Activated CD4-positive, alpha-beta T cell treated with anti-CD3 and anti-CD28 coated beads, Interleukin-2, amount 50 U/mL, for 48 hours (primary cell): ENCODE data around the gene SMC4.

Source experiments
- DNase-seq, 2 experiments: peaks; one replicate each; pipeline ENCODE4 v3.0.0-alpha.2; 2020

SMC4 gene

DNA sequence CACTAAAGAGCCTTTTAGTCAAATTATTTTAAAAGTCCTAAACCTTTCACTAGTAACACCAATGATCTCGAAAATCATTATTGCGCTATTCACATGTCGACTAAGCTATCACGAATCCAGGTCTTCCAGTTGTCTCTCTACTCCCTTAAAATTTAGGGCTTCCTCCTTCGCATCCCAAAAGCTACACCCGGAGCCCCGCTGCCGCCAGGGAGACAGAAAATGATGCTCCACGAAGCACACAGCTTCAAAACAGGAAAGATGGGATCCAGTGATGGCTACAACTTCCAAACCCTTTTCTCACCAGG lies 678 bp upstream of the SMC4 start:
- DNase-seq: no peak

DNA sequence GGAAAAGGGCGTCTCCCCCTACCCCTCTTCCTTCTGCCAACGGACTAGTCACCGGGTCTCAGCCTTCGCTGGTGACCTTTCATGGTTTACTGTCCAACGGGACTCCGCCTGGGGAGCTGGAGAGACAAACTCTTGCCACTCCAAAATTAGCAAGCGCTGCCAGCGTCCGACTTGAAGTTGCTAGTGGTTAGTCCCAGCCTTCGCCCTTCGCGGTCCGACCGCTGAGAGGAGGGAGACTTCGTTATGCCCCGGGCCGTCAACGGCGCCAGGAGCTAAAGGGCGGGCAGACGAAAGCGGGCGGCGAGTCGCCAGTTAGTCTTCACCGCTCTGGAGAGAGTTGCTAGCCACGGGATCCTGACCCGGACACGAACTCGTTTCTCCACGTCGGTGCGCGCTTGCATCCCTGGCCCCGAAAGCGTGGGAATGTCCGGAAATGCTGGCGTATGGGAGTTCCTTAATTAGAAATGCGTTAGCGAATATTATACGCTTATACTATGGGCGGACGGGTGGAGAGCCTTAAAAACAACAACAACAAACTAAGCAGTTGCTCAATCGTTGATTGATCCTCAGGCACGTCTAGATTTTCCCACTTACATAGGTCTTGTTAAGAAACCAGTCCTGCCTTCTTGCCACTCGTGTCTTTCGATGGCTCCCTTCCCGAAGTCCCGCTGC lies 716 bp downstream of the SMC4 start:
- peak; percentile 43 to 51 for DNase-seq

DNA sequence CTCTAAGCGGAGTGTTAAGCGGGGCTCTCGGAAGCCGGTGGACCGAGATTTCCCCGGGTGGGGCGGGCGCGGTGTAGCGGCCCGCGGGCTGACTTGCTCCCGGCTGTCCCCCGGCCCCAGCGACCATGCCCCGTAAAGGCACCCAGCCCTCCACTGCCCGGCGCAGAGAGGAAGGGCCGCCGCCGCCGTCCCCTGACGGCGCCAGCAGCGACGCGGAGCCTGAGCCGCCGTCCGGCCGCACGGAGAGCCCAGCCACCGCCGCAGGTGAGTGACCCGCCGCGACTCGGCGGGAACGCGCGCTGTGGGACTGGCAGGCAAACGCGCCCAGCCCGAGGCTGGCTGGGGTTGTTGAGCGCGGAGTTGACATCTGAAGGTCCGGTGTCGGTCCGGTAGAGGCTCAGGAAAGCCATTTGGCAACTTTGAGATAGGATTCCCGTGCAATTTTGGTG lies 1.3 kb downstream of the SMC4 start:
- DNase-seq: peak; percentile 13 to 29

DNA sequence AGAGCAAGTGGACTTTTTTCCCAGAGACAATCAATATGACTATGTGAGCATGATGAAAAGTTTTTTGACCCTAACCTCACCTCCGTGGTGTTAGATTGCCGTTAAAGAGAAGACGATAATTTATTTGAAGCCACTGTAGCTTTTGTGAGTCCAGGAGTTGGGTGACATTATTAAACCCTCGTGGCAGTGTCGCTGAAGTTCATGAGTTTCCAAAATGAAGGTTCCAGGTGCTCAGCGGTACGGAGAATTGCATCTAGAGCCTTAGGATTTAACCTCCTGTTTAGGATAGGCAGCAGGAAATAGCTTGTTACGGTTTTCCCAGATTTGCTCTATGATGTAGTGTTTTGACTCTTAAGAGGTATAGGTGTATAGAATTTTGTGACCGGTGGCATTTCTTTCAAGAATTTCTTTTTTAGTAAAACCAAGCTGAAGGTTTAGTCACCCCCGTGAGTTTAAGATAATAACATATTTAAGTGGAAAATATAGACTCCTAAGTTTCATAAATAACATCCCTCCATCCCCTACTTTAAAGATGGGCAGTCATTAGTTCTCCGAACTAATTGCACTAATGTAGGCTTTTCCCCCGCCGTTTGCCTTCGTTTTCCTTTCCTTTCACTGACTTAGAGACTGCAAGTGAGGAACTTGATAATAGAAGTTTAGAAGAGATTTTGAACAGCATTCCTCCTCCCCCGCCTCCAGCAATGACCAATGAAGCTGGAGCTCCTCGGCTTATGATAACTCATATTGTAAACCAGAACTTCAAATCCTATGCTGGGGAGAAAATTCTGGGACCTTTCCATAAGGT lies 2.0 kb downstream of the SMC4 start:
- peak in 1 of 2 experiments; percentile 16 for DNase-seq

DNA sequence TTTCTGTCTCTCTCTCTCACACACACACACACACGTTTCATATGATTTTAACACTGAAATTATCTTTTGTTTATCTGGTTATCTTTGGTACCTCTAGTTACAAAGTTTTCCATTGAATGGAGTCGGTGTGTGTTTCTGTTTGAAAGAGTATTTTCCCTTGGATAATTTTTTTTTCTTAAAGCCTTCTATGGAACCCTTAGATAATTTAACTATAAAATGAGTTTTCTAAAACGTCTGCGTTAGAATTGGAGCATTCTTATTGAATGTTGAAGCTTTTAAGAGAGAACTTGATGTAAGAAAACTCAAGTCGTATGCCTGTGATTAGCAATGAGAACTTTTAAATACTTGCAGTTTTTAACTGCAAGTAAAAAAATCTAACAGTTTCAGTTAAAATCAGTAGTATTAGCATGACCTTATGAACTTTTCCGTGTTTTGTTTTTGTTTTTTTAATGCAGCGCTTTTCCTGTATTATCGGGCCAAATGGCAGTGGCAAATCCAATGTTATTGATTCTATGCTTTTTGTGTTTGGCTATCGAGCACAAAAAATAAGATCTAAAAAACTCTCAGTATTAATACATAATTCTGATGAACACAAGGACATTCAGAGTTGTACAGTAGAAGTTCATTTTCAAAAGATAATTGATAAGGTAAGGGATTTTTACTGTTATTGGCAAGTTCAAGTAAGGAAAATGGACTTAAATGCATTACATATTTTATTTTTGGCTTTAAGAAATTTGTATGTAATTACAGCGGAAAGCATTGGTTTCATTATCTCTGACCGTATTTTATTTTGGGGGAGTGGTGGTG lies 3.0 kb downstream of the SMC4 start:
- no peak for DNase-seq

DNA sequence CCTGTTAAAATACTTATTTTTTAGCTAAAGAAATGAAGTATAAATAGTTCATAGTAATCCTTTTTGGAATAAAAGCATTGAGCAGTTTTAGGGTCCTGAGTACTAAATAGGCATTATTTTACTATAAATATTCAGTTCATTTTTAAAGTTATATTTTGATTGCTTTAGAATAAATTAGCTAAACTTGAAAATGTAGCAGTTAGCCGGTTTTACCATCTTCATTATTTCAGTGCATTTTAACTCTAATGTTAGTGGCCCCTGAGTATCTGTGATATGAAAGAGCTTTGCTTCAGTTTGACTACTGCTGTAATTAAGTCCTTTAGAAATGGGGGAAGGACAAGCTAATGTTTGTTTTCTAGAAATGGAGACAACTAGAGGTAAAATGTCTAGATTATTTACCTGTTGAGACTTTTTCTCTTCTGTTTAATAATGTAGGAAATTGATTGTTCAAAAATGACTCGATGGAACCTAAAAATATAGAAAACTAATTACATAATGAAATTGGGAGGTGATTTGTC lies 3.6 kb downstream of the SMC4 start:
- no peak for DNase-seq

DNA sequence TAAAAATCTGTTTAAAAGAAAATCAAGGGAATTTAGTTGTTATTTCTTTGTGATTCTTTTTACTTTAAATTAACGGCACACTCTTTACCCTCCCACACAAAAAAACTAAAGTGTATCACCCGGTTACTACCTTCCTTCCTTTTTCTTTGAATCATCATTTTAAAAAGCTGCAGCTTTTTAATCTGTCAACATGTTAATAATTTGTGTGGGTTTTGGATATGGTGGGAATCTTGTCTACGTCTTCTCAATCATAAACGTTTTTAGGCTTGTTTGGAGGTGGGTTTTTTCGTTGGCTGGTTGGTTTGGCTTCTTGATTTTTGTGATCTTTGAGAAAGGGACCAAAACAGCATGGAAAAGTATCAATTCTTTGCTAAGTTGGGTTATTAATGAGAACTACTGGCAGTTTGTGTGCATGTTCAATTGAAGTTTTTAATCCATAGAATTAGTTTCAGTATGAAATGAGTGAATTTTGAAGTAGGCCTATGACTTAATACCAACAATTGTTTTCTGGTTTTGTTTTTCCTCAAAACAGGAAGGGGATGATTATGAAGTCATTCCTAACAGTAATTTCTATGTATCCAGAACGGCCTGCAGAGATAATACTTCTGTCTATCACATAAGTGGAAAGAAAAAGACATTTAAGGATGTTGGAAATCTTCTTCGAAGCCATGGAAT lies 4.5 kb downstream of the SMC4 start:
- no peak for DNase-seq

DNA sequence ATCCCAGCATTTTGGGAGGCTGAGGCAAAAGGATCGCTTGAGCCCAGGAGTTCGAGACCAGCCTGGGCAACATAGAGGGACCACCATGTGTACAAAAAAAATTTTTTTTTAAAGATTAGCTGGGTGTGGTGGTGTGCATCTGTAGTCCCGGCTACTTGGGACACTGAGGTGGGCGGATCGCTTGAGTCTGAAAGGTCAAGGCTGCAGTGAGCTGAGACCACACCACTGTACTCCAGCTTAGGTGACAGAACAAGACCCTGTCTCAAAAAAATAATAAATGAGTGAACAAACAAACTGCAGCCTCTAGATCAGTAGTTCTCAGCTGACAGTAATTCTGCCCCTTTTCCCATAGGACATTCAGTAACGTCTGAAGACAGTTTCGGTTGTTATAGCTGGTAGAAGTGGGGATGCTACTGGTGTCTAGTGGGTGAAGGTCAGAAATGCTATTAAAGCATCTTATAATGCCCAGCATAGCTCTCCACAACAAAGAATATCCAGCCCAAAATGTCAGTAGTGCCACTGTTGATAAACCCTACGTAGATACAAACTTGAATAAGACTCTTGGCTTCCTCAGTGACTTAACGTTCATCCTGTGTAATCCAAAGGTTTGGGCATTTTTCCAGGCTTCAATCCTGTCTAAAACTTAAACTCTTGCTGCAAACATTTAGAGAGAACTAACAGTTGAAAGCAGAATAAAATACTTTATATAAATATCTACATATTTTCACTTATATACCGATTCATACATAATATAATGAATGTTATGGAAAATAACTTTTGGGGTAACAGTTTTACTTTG lies 10.6 kb downstream of the SMC4 start:
- DNase-seq: no peak

DNA sequence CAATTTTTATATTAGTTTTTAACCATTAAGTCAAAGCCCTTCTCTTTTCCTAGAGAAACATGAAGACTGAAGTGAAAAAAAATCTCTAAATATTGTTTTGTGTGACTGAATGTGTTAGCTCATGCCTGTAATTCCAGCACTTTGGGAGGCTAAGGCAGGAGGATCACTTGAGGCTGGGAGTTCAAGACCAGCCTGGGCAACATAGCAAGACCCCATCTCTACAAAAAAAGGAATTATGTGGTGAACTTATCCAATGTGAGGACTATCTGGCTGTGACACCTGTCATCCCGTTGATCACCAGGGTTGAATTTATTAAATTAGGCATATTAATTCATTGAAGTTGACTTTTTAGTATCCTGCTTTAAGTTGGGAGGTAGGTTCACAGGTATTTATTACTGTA lies 13.0 kb downstream of the SMC4 start:
- no peak for DNase-seq

DNA sequence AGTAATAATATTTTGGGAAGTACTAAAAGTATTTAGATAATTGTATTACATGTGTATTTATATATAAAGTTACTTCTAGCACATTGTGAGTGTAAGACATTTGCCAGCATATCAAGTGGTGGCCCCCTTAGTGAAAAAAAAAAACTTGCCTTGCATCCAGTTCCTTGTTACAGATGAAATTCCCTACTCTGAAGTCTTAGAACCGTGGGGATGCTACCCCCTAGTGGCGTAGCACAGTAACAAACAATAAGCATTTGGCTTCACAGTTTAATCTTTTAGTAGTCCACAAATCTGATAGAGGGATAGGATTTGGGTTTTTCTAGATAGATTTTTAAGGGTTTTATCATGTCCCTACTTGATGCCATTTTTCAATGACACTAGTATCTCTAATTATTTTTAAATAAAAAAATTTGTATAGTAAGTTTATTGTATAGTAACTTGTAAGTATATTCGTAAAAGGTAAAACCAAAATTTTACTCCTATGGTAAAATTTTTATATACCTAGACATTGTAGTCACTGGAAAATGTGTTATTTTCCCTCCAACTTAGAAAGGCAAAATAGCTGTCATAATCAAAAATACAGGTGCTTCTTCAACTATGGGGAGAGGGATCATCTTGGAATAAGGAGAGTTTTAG lies 14.3 kb downstream of the SMC4 start:
- DNase-seq: peak; percentile 56 to 60

DNA sequence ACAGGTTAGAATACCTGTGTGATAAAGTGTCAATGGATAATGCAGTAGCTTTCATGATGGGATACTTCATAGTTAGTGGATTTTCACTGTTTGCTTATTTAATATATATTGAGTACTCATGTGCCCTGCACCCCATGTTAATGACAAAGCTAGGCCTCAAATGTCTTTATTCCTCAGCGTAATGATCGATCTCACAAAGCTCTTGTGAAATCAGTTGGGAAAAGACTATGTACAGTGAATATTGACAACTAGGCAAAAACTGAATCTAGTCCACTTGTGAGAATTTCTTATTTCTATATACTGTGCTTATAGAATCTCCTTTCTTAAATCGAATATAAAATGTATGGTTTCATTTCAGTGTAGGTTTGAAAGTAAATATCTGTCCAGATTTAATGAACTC lies 17.9 kb downstream of the SMC4 start:
- DNase-seq: no peak

DNA sequence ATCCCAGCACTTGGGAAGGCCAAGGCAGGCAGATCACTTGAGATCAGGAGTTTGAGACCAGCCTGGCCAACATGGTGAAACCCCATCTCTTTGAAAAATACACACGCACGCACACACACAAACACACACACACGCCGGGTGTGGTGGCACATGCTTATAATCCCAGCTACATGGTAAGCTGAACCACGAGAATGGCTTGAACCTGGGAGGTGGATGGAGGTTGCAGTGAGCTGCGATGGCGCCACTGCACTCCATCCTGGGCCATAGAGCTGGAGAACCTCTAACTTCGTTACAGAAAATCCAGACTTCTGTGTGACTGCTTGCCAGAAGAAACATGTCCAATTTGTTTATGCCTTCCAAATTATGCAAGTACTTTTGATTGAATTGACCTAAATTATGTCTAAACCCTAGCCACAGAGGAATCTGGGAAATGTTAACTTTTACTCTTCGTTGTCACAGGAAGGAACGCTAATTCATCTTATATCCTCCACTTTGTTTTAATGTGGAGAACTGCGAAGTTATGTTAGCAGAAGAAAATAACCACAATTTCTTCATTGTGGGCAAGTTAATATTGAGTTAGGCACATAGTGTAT lies 28.5 kb downstream of the SMC4 start:
- no peak for DNase-seq

DNA sequence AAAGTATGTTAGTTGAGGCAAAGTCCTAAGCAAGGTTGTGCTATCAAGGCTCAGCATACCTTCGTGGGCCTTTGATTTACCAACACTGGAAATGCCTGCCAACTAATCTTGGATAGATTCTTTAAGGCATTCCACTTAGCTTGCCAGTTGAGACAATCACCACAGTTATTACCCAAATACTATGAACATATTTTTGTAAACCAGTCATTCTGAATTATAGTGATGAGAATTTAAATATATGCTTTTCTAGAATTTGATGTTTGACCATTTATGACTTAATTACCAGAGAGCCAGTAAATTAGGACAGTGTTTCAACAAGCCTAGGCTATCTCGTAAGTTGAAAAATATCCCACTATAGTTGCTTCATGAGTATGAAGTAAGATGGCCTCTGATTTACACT lies 34.6 kb downstream of the SMC4 start:
- no peak for DNase-seq

DNA sequence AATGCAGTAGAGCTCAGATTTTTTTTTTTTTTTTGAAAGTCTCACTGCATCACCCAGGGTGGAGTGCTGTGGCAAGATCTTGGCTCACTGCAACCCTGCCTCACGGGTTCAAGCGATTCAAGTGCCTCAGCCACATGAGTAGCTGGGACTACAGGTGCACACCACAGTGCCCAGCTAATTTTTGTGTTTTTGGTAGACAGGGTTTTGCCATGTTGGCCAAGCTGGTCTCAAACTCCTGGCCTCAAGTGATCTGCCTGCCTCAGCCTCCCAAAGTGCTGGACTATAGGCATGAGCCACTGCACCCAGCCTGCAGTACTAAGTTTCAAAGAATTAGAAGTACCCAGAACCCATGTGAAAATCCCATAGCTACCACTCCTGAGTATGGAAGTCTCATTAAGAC lies 35.6 kb downstream of the SMC4 start:
- DNase-seq: no peak

DNA sequence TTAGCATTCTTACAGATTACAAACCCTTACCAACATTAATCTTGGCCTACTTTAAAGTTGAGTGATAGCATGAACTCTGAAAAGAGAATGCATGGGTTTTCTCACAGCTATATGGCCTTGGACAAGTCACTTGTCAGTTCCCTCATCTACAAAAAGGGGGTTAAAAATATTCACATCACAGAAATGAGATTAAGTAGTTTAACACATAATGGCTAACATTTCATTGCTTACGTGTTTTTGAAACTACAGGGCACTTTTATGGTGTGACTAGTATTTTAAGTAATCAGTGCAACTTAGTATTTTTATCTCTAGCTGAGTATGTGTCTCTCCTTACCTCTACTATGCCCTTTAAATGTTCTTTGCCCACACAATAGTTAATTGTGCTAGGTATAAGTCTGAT lies 36.3 kb downstream of the SMC4 start:
- no peak for DNase-seq

DNA sequence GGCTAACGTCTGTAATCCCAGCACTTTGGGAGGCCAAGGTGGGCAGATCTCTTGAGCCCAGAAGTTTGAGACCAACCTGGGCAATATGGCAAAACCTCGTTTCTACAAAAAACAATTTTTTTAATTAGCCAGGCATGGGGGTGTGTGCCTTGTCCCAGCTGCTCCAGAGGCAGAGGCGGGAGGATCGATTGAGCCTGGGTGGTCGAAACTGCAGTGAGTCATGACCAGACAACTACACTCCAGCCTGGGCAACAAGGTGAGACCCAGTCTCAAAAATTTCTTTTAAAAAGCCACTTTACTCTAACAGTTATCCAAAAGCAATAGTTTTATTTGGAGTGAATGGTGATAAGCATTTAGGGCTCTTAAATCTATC lies 37.6 kb downstream of the SMC4 start:
- no peak for DNase-seq

DNA sequence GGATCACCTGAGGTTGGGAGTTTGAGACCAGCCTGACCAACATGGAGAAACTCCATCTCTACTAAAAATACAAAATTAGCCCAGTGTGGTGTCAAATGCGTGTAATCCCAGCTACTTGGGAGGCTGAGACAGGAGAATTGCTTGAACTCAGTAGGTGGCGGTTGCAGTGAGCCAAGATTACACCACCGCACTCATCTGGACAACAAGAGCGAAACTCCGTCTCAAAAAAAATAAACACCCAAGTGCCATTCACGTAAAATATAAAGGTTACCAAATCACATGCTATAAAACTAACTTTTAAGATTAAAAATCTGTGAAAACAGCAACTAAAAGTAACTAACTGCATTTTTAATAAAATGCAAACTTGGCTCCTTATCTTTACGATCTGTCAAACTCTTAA lies 41.2 kb downstream of the SMC4 start:
- DNase-seq: no peak

DNA sequence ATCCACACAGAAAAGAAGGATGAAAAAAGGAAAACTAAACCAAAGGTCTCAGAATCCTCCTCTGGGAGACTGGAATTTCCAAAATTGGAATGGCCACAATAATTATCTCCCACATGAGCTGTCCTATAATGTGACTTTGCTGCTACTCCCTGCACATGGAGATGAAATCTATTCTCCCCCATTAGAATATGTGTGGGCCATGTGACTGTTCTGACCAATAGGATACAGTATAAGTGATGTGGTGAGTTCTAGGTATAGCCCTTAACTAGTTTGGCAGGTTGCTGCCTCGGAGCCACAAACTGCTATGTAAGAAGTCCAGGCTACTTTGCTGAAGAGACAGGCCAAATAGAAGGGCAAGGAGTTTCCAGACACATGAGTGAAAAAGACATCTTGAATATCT lies 45.0 kb downstream of the SMC4 start:
- DNase-seq: no peak

DNA sequence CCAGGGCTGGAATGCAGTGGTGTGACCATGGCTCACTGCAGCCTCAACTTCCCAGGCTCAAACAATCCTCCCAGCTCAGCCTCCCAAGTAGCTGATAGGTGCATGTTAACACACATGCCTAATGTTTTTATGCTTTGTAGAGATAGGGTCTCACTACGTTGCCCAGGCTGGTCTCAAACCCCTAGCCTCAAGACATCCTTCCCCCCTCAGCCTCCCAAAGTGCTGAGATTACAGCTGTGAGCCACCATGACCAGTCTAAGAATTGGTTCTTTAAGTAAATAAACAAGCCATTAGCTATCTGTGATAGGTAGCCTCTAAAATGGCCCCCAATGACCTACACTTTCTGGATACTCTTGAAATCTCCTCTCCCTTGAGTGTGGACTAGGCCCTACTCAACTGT lies 46.4 kb downstream of the SMC4 start:
- DNase-seq: no peak

DNA sequence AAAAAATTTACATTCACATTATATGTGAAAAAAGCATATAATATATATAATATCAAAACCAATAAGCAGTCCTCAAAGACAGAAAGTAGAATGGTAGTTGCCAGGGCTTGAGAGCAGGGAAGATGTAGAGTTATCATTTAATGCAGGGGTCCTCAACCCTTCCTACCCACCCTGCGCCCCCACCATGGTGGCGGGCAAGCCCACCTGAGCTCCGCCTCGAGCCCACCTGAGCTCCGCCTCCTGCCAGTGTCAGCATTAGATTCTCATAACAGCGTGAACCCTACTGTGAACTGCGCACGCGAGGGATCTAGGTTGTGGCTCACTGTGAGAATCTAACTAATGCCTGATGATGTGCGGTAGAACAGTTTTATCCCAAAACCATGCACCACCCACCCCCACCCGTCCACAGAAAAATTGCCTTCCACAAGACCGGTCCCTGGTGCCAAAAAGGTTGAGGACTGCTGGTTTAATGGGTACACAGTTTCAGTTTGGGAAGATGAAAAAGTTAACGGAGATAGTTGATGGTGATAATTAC lies 47.1 kb downstream of the SMC4 start:
- no peak for DNase-seq

DNA sequence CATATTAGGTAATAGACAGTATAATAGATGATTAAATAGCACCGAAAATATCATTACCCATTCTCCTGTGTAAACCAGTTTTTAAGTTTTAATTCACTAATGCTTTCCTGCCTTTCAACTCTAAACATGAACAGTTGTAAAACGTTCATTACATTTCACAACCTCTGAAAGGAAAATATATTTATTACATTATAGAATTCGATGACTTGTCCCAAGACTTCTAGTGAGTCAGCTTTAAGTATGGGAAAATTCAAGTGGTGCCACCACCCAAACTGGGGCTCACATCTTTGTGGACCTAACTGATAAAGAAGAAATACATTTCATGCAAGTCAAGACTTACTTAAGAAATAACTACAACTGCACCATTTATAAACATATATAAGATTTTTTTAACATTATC lies 48.1 kb downstream of the SMC4 start:
- DNase-seq: no peak
